SK-N-SH (cell line): ENCODE data around the gene VPS13A. TPM values are rescaled to one million over a fixed set of nuclear protein-coding genes. Genes with fewer than 3 reads are reported as not detected.

Experiments used
- CTCF ChIA-PET: fragments of 300-600, 350-600 bp; formaldehyde crosslinking; extraction: SDS; loops from one replicate; lab custom pipeline; 2021; lab: Yijun Ruan, JAX
- POLR2A ChIA-PET: fragments of 350-600 bp; sonication (Branson Sonifier 250); formaldehyde crosslinking; extraction: SDS; loops from one replicate; lab custom pipeline; 2020; ENCODE audit warnings: antibody characterized with exemption, inconsistent platforms; lab: Yijun Ruan, JAX
- DNase-seq: peaks from one replicate; pipeline ENCODE4 v3.0.0; 2012
- H2AFZ ChIP-seq: fragments of 200-600 bp; sonication (generic); 2 replicates; pipeline ENCODE4 v1.8.1; 2016; ENCODE audit warnings: antibody characterized with exemption, mild to moderate bottlenecking, low read depth
- H3F3A ChIP-seq: fragments of 200-600 bp; sonication (generic); replicated peaks from 2 replicates; pipeline ENCODE3; 2016; ENCODE audit warnings: antibody characterized with exemption, mild to moderate bottlenecking; ENCODE audit not compliant: insufficient read depth
- H3K27ac ChIP-seq, 2 experiments: fragments of 200-500 bp in 1 of 2; fragments of 200-600 bp in 1 of 2; sonication (Bioruptor generic) in 1 of 2; sonication (generic), shearing (Covaris generic) in 1 of 2; 2 replicates each; pipeline versions ENCODE4 v1.5.1 to v1.6.1; 2014 to 2016; ENCODE audit warnings: low read depth in 2 of 2, inconsistent platforms in 1 of 2, low read length in 1 of 2, mild to moderate bottlenecking in 1 of 2, mixed read lengths in 1 of 2
- H3K27me3 ChIP-seq: fragments of 200-600 bp; sonication (generic), shearing (Covaris generic); 2 replicates; pipeline ENCODE4 v1.6.1; 2016; ENCODE audit warnings: mixed run types; ENCODE audit not compliant: insufficient read depth
- H3K36me3 ChIP-seq, 2 experiments: fragments of 200-500 bp in 1 of 2; fragments of 200-600 bp in 1 of 2; sonication (Bioruptor generic) in 1 of 2; sonication (generic) in 1 of 2; replicated peaks in 1 of 2; 2 replicates each; pipeline versions ENCODE3 to v1.5.1; 2014 to 2016; ENCODE audit warnings: low read length in 1 of 2, mild to moderate bottlenecking in 1 of 2; ENCODE audit not compliant: insufficient read depth in 2 of 2, control insufficient read depth in 1 of 2
- H3K4me1 ChIP-seq, 2 experiments: fragments of 200-500 bp in 1 of 2; fragments of 200-600 bp in 1 of 2; sonication (Bioruptor generic) in 1 of 2; sonication (generic), shearing (Covaris generic) in 1 of 2; 2 replicates each; pipeline versions ENCODE4 v1.5.1 to v1.6.1; 2014 to 2016; ENCODE audit warnings: low read depth in 1 of 2, low read length in 1 of 2, mixed run types in 1 of 2; ENCODE audit not compliant: insufficient read depth in 2 of 2, control insufficient read depth in 1 of 2
- H3K4me2 ChIP-seq: fragments of 200-600 bp; sonication (generic), shearing (Covaris generic); 2 replicates; pipeline ENCODE4 v1.6.1; 2017; ENCODE audit warnings: mixed run types
- H3K4me3 ChIP-seq, 2 experiments: fragments of 200-500 bp in 1 of 2; fragments of 200-600 bp in 1 of 2; sonication (Bioruptor generic) in 1 of 2; sonication (generic), shearing (Covaris generic) in 1 of 2; 2 replicates each; pipeline versions ENCODE4 v1.5.1 to v1.8.1; 2014 to 2016; ENCODE audit warnings: low read depth in 2 of 2, inconsistent platforms in 1 of 2, low read length in 1 of 2, mild to moderate bottlenecking in 1 of 2, mixed read lengths in 1 of 2, moderate library complexity in 1 of 2
- H3K79me2 ChIP-seq: fragments of 200-600 bp; sonication (generic); 2 replicates; pipeline ENCODE4 v1.8.1; 2017; ENCODE audit warnings: mild to moderate bottlenecking; ENCODE audit not compliant: insufficient read depth
- H3K9ac ChIP-seq: fragments of 200-600 bp; sonication (generic); 2 replicates; pipeline ENCODE4 v1.6.1; 2017; ENCODE audit warnings: mixed run types
- H3K9me2 ChIP-seq: fragments of 200-600 bp; sonication (generic); 2 replicates; pipeline ENCODE4 v1.6.1; 2017; ENCODE audit warnings: mixed run types
- H3K9me3 ChIP-seq: fragments of 200-600 bp; sonication (generic); 2 replicates; pipeline ENCODE4 v1.6.1; 2017; ENCODE audit warnings: mixed run types, mild to moderate bottlenecking, moderate library complexity
- H4K20me1 ChIP-seq: fragments of 200-600 bp; sonication (generic); 2 replicates; pipeline ENCODE4 v1.6.1; 2017; ENCODE audit warnings: mild to moderate bottlenecking, mixed run types; ENCODE audit not compliant: insufficient read depth
- CTCF ChIP-seq: fragments of 200-600 bp; sonication (generic); IDR thresholded peaks from 2 replicates; pipeline ENCODE4 v1.6.1; 2017; ENCODE audit warnings: antibody characterized with exemption, mild to moderate bottlenecking, moderate library complexity
- ELF1 ChIP-seq: IDR thresholded peaks from 2 replicates; pipeline ENCODE4 v1.4.0; 2012
- EP300 ChIP-seq, 2 experiments: IDR thresholded peaks; 2 replicates each; pipeline versions ENCODE4 v1.4.0 to v1.6.1; 2012; ENCODE audit warnings: borderline replicate concordance in 1 of 2, low read depth in 1 of 2, low read length in 1 of 2
- FOSL2 ChIP-seq: IDR thresholded peaks from 2 replicates; pipeline ENCODE4 v1.4.0; 2012; ENCODE audit warnings: low read depth, mild to moderate bottlenecking, moderate library complexity, borderline replicate concordance
- FOXJ3 ChIP-seq: sonication (generic); formaldehyde crosslinking; IDR thresholded peaks from 2 replicates; pipeline ENCODE4 v1.5.1; 2020; ENCODE audit warnings: mild to moderate bottlenecking, missing genetic modification reagents
- GABPA ChIP-seq: IDR thresholded peaks from 2 replicates; pipeline ENCODE4 v1.4.0; 2012; ENCODE audit warnings: low read depth, mild to moderate bottlenecking
- IRF3 ChIP-seq: fragments of 150-350 bp; IDR thresholded peaks from 2 replicates; pipeline ENCODE4 v1.6.1; 2016; ENCODE audit warnings: mild to moderate bottlenecking, low read depth, low read length
- POLR2AphosphoS5 ChIP-seq: IDR thresholded peaks from 2 replicates; pipeline ENCODE4 v1.6.1; 2012; ENCODE audit warnings: low read depth, low read length
- RAD21 ChIP-seq: IDR thresholded peaks from 2 replicates; pipeline ENCODE4 v1.6.1; 2012; ENCODE audit warnings: mild to moderate bottlenecking, low read length
- RCOR1 ChIP-seq: fragments of 150-350 bp; IDR thresholded peaks from 2 replicates; pipeline ENCODE4 v1.6.1; 2017; ENCODE audit warnings: antibody characterized with exemption, low read length
- REST ChIP-seq: IDR thresholded peaks from 2 replicates; pipeline ENCODE4 v1.6.1; 2012; ENCODE audit warnings: mild to moderate bottlenecking, low read depth, low read length, moderate library complexity
- RXRA ChIP-seq: IDR thresholded peaks from 2 replicates; pipeline ENCODE4 v1.4.0; 2012; ENCODE audit warnings: low read depth, mild to moderate bottlenecking, borderline replicate concordance
- SIN3A ChIP-seq: IDR thresholded peaks from 2 replicates; pipeline ENCODE4 v1.6.1; 2012; ENCODE audit warnings: low read depth, mild to moderate bottlenecking, low read length, moderate library complexity, borderline replicate concordance
- USF1 ChIP-seq: IDR thresholded peaks from 2 replicates; pipeline ENCODE4 v1.4.0; 2012; ENCODE audit warnings: low read depth, borderline replicate concordance
- USF2 ChIP-seq: fragments of 150-350 bp; IDR thresholded peaks from 2 replicates; pipeline ENCODE4 v1.6.1; 2017; ENCODE audit warnings: antibody characterized with exemption, low read length, low read depth, borderline replicate concordance
- WGBS: methylation state at CpG from one replicate; pipeline ENCODE4 v1.1.6; 2017; ENCODE audit warnings: low lambda C conversion rate; 5-methylcytosine and 5-hydroxymethylcytosine counted together
- polyA plus RNA-seq, 3 experiments: library from polyadenylated mRNA; depleted of rRNA; stranded (reverse); fragments of >200 nt; gene quantifications; 2 replicates each; pipeline ENCODE4 v1.2.3, GENCODE V29; 2012

The VPS13A gene
- polyA plus RNA-seq, 1 of the 3 experiments (the other 2 are of a cell fraction): 6.0 TPM

GRCh38 chr9:77374266-77374665 lies 196.9 kb downstream of the VPS13A start:
- H3K27ac ChIP-seq: no peak overlapping the region

GRCh38 chr9:77375956-77376532 lies 198.7 kb downstream of the VPS13A start:
- Histone ChIP-seq H3K27me3 (no peaks in the 10 kb centered on the region), H3K79me2 (no peaks in the 10 kb centered on the region), H3K36me3 (peaks cover 6 to 7% of the 10 kb centered on the region in 2 experiments), H3K4me1 (no peaks in the 10 kb centered on the region), H3K9me2 (no peaks in the 10 kb centered on the region), H3K9me3 (no peaks in the 10 kb centered on the region), H3K4me3 (no peak overlapping the region), H4K20me1 (no peaks in the 10 kb centered on the region), H3K4me2 (no peak overlapping the region), H2AFZ (no peak overlapping the region), H3K27ac (no peak overlapping the region), H3F3A (peaks cover 5% of the 10 kb centered on the region), H3K9ac (no peak overlapping the region)
- DNase-seq: no peak
- POLR2A ChIA-PET: no interaction called here
- CTCF ChIA-PET: no interaction called here
- WGBS: 94% methylated on average over 6 of the region's 6 CpGs
- TF ChIP-seq RAD21: no peak
- no peak for TF ChIP-seq ELF1
- no peak for TF ChIP-seq RXRA
- TF ChIP-seq SIN3A: no peak
- no peak for TF ChIP-seq USF2
- TF ChIP-seq EP300 (IDR thresholded peaks at IDR 0.05; ENCODE audit: borderline replicate concordance in 1 of 2, low read depth in 1 of 2, low read length in 1 of 2): no peak
- TF ChIP-seq USF1: no peak
- TF ChIP-seq GABPA: no peak
- no peak for TF ChIP-seq IRF3
- no peak for TF ChIP-seq CTCF
- no peak for TF ChIP-seq FOXJ3 (CRISPR knock-in tag)
- TF ChIP-seq POLR2AphosphoS5: no peak

More at GRCh38 chr9:77374266-77374665, 196.9 kb downstream of the VPS13A start:
- WGBS: 86% methylated on average over 3 of the region's 3 CpGs
- Histone ChIP-seq H3K4me2 (no peak overlapping the region), H3K4me3 (no peak overlapping the region), H4K20me1 (no peaks in the 10 kb centered on the region), H3K27me3 (no peaks in the 10 kb centered on the region), H3K9ac (no peak overlapping the region), H2AFZ (no peak overlapping the region), H3F3A (peaks cover 5% of the 10 kb centered on the region), H3K79me2 (no peaks in the 10 kb centered on the region), H3K36me3 (peaks cover 21 to 24% of the 10 kb centered on the region in 2 experiments), H3K9me3 (no peaks in the 10 kb centered on the region), H3K4me1 (no peaks in the 10 kb centered on the region), H3K9me2 (no peaks in the 10 kb centered on the region)
- no peak for TF ChIP-seq RCOR1
- peak; percentile 32; the same call in 1 of the 2 replicates for TF ChIP-seq FOSL2
- TF ChIP-seq REST: peak; percentile 51; the same call in 1 of the 2 replicates
- ChIA-PET POLR2A (no interaction called here), CTCF (no interaction called here)
- no peak for DNase-seq
